Hepatocyte (in vitro differentiated cells): Measurements from ENCODE around the gene TRAFD1. TPM values are rescaled to one million over a fixed set of nuclear protein-coding genes. Genes with fewer than 3 reads are reported as not detected.
"Not testable (repeated sequence)": the region's sequence is repeated elsewhere in the genome, so short reads cannot be mapped to it uniquely, and the experiment has no call there.

Experiments
- DNase-seq: peaks from one replicate; pipeline ENCODE4 v3.0.0-alpha.2; 2016; ENCODE audit warnings: low spot score
- H2AFZ ChIP-seq: fragments of 200-600 bp; sonication (generic); 2 replicates; pipeline ENCODE4 v1.6.0; 2016; ENCODE audit warnings: antibody characterized with exemption, mild to moderate bottlenecking
- H3K27ac ChIP-seq: fragments of 200-600 bp; sonication (generic); 2 replicates; pipeline ENCODE4 v1.5.1; 2016; ENCODE audit warnings: mild to moderate bottlenecking
- H3K27me3 ChIP-seq: fragments of 200-600 bp; sonication (generic); 2 replicates; pipeline ENCODE4 v1.6.1; 2016
- H3K36me3 ChIP-seq: fragments of 200-600 bp; sonication (generic); replicated peaks from 2 replicates; pipeline ENCODE4 v1.5.1; 2016; ENCODE audit warnings: low read depth; ENCODE audit not compliant: insufficient read depth
- H3K4me1 ChIP-seq: fragments of 200-600 bp; sonication (generic); 2 replicates; pipeline ENCODE4 v1.5.1; 2016; ENCODE audit warnings: mild to moderate bottlenecking, moderate library complexity; ENCODE audit not compliant: insufficient read depth
- H3K4me2 ChIP-seq: fragments of 200-600 bp; sonication (generic); 2 replicates; pipeline ENCODE4 v1.6.0; 2016
- H3K4me3 ChIP-seq: fragments of 200-600 bp; sonication (generic); 2 replicates; pipeline ENCODE4 v1.5.1; 2016; ENCODE audit warnings: mild to moderate bottlenecking
- H3K79me2 ChIP-seq: fragments of 200-600 bp; sonication (generic); 2 replicates; pipeline ENCODE4 v1.6.0; 2017; ENCODE audit warnings: mild to moderate bottlenecking
- H3K9me2 ChIP-seq: fragments of 200-600 bp; sonication (generic); replicated peaks from 2 replicates; pipeline ENCODE4 v1.6.0; 2017; ENCODE audit warnings: mild to moderate bottlenecking; ENCODE audit not compliant: insufficient read depth
- H3K9me3 ChIP-seq: fragments of 200-600 bp; sonication (generic); 2 replicates; pipeline ENCODE4 v1.5.1; 2016; ENCODE audit warnings: low read depth, mild to moderate bottlenecking
- H4K20me1 ChIP-seq: fragments of 200-600 bp; sonication (generic); 2 replicates; pipeline ENCODE4 v1.6.0; 2016; ENCODE audit warnings: mild to moderate bottlenecking; ENCODE audit not compliant: insufficient read depth, poor library complexity, severe bottlenecking
- CTCF ChIP-seq: fragments of 200-600 bp; sonication (generic); IDR thresholded peaks from 2 replicates; pipeline ENCODE4 v1.5.1; 2016; ENCODE audit warnings: antibody characterized with exemption, mild to moderate bottlenecking; ENCODE audit not compliant: poor library complexity
- EZH2 ChIP-seq: fragments of 200-600 bp; sonication (generic); IDR thresholded peaks from 2 replicates; pipeline ENCODE4 v1.6.1; 2016; ENCODE audit warnings: antibody characterized with exemption, mild to moderate bottlenecking, borderline replicate concordance
- EZH2phosphoT487 ChIP-seq: fragments of 200-600 bp; sonication (generic); IDR thresholded peaks from one replicate; pipeline ENCODE4 v1.6.1; 2018; ENCODE audit warnings: antibody characterized with exemption, mild to moderate bottlenecking, low read depth, moderate library complexity; ENCODE audit not compliant: unreplicated experiment, severe bottlenecking
- WGBS: methylation state at CpG from one replicate; pipeline ENCODE4 v1.1.6; 2016; ENCODE audit warnings: low lambda C conversion rate; ENCODE audit errors: missing lambda C conversion rate; 5-methylcytosine and 5-hydroxymethylcytosine counted together
- polyA plus RNA-seq: library from polyadenylated mRNA; unstranded; fragments of >200 nt; fragmentation: Nextera tagmentation; extraction: Ambion mirVana; gene quantifications from 2 replicates; pipeline ENCODE4 v1.2.1, GENCODE V29; 2016
- total RNA-seq: library from RNA; depleted of rRNA; stranded (reverse); fragments of >200 nt; gene quantifications from 2 replicates; pipeline ENCODE4 v1.2.3, GENCODE V29; 2014

The TRAFD1 gene
- total and polyA plus RNA-seq, 2 experiments from 2014 or later: 37.1 to 37.3 TPM

GRCh38 chr12:112153181-112153892 lies 28.0 kb downstream of the TRAFD1 start:
- no peak for TF ChIP-seq CTCF
- no peak for TF ChIP-seq EZH2phosphoT487
- no peak for TF ChIP-seq EZH2
- Histone ChIP-seq H3K27me3 (no peaks in the 10 kb centered on the region), H3K9me2 (no peaks in the 10 kb centered on the region), H3K4me1 (peaks cover 8% of the 10 kb centered on the region), H3K27ac (no peak overlapping the region), H2AFZ (no peak overlapping the region), H3K9me3 (no peaks in the 10 kb centered on the region), H3K4me2 (no peak overlapping the region), H3K79me2 (no peaks in the 10 kb centered on the region), H4K20me1 (no peaks in the 10 kb centered on the region), H3K36me3 (no peaks in the 10 kb centered on the region), H3K4me3 (no peak overlapping the region)
- no peak for DNase-seq
- WGBS: 96% methylated on average over 11 of the region's 11 CpGs

- no peak for DNase-seq
- H3K4me1 ChIP-seq: peaks cover 4% of the 10 kb centered on the region
- TF ChIP-seq EZH2: no peak
- TF ChIP-seq EZH2phosphoT487: no peak
- no peak for TF ChIP-seq CTCF
- H2AFZ ChIP-seq: no peak overlapping the region
- no peaks in the 10 kb centered on the region for H3K9me3 ChIP-seq
- H3K27me3 ChIP-seq: no peaks in the 10 kb centered on the region
- no peaks in the 10 kb centered on the region for H3K79me2 ChIP-seq
- H3K36me3 ChIP-seq: no peaks in the 10 kb centered on the region
- no peaks in the 10 kb centered on the region for H3K9me2 ChIP-seq
- 96% methylated on average over 8 of the region's 8 CpGs for WGBS
- no peak overlapping the region for H3K4me2 ChIP-seq
- no peaks in the 10 kb centered on the region for H4K20me1 ChIP-seq
- no peak overlapping the region for H3K4me3 ChIP-seq
- H3K27ac ChIP-seq: no peak overlapping the region
Measured at GRCh38 chr12:112153893-112154219, 28.5 kb downstream of the TRAFD1 start.

GRCh38 chr12:112158461-112159145 lies 33.2 kb downstream of the TRAFD1 start:
- not testable (repeated sequence) for H3K36me3 ChIP-seq, H3K4me1 ChIP-seq, H3K9me2 ChIP-seq, DNase-seq, H3K4me3 ChIP-seq, H3K79me2 ChIP-seq, H3K27me3 ChIP-seq, H3K9me3 ChIP-seq, H2AFZ ChIP-seq, H3K4me2 ChIP-seq, H4K20me1 ChIP-seq, H3K27ac ChIP-seq
- 97% methylated on average over 11 of the region's 11 CpGs for WGBS

- no peaks in the 10 kb centered on the region for H3K27me3 ChIP-seq
- no peaks in the 10 kb centered on the region for H3K36me3 ChIP-seq
- H2AFZ ChIP-seq: no peak overlapping the region
- H3K79me2 ChIP-seq: no peaks in the 10 kb centered on the region
- no peaks in the 10 kb centered on the region for H3K4me1 ChIP-seq
- H3K4me2 ChIP-seq: no peak overlapping the region
- TF ChIP-seq EZH2 (no peak), EZH2phosphoT487 (no peak), CTCF (no peak)
- no peak overlapping the region for H3K27ac ChIP-seq
- H3K9me3 ChIP-seq: no peaks in the 10 kb centered on the region
- no peaks in the 10 kb centered on the region for H4K20me1 ChIP-seq
- 99% methylated on average over 6 of the region's 6 CpGs for WGBS
- DNase-seq: no peak
- no peaks in the 10 kb centered on the region for H3K9me2 ChIP-seq
- H3K4me3 ChIP-seq: no peak overlapping the region
Measured at GRCh38 chr12:112159146-112159541, 33.8 kb downstream of the TRAFD1 start.
